ENCODE measurements around the gene OR52A1. TPM values are rescaled to one million over a fixed set of nuclear protein-coding genes. Genes with fewer than 3 reads are reported as not detected.

The OR52A1 gene
- total RNA-seq, 1 experiment from 2014 or later: not detected

- H3K4me1 ChIP-seq (ENCODE audit: control insufficient read depth, insufficient read depth, low read length): no peaks in the 10 kb centered on the region
- ATAC-seq (no peak), DNase-seq (ENCODE audit: low read depth, low spot score) (no peak)
- no peaks in the 10 kb centered on the region for H3K27me3 ChIP-seq (ENCODE audit: control insufficient read depth, insufficient read depth, low read length)
- H3K9me3 ChIP-seq (ENCODE audit: control insufficient read depth, insufficient read depth, low read depth, low read length): no peaks in the 10 kb centered on the region
- no TSS peak for BruUV-seq (replicated peaks)
- H3K36me3 ChIP-seq (ENCODE audit: control insufficient read depth, insufficient read depth, low read length): no peaks in the 10 kb centered on the region
- in situ Hi-C loops (cut with HindIII; ENCODE audit: low pct_unique_long_range_greater_than_20kb, low sequenced_read_pairs): no loop called here
- H3K4me3 ChIP-seq (ENCODE audit: low read depth in 2 of 2, low read length in 2 of 2): no peak overlapping the region
- TF ChIP-seq, protein P1, sequence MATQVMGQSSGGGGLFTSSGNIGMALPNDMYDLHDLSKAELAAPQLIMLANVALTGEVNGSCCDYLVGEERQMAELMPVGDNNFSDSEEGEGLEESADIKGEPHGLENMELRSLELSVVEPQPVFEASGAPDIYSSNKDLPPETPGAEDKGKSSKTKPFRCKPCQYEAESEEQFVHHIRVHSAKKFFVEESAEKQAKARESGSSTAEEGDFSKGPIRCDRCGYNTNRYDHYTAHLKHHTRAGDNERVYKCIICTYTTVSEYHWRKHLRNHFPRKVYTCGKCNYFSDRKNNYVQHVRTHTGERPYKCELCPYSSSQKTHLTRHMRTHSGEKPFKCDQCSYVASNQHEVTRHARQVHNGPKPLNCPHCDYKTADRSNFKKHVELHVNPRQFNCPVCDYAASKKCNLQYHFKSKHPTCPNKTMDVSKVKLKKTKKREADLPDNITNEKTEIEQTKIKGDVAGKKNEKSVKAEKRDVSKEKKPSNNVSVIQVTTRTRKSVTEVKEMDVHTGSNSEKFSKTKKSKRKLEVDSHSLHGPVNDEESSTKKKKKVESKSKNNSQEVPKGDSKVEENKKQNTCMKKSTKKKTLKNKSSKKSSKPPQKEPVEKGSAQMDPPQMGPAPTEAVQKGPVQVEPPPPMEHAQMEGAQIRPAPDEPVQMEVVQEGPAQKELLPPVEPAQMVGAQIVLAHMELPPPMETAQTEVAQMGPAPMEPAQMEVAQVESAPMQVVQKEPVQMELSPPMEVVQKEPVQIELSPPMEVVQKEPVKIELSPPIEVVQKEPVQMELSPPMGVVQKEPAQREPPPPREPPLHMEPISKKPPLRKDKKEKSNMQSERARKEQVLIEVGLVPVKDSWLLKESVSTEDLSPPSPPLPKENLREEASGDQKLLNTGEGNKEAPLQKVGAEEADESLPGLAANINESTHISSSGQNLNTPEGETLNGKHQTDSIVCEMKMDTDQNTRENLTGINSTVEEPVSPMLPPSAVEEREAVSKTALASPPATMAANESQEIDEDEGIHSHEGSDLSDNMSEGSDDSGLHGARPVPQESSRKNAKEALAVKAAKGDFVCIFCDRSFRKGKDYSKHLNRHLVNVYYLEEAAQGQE (IDR thresholded peaks at IDR 0.05; ENCODE audit: insufficient read depth in 1 of 2, low read depth in 2 of 2, low read length in 1 of 2): no peak
- TF ChIP-seq TCF7L2 (IDR thresholded peaks at IDR 0.05; ENCODE audit: low read depth, low read length): no peak
- intact Hi-C loops (cut with micrococcal nuclease; ENCODE audit: unreplicated experiment): no loop called here
- POLR2A ChIA-PET: no interaction called here
- CTCF ChIA-PET: no interaction called here
- H3K27ac ChIP-seq (ENCODE audit: low read length): no peak overlapping the region
Observed at GRCh38 chr11:5188201-5188600, 33.6 kb upstream of the OR52A1 start.

- TF ChIP-seq, protein P1 (IDR thresholded peaks at IDR 0.05; ENCODE audit: insufficient read depth in 1 of 2, low read depth in 2 of 2, low read length in 1 of 2): no peak
- TF ChIP-seq POLR2AphosphoS5 (IDR thresholded peaks at IDR 0.05; ENCODE audit: low read depth, low read length) (no peak), SIN3A (IDR thresholded peaks at IDR 0.05; ENCODE audit: borderline replicate concordance, insufficient read depth, low read depth, low read length) (no peak), TCF7L2 (IDR thresholded peaks at IDR 0.05; ENCODE audit: low read depth, low read length) (no peak)
- TF ChIP-seq, protein P2, sequence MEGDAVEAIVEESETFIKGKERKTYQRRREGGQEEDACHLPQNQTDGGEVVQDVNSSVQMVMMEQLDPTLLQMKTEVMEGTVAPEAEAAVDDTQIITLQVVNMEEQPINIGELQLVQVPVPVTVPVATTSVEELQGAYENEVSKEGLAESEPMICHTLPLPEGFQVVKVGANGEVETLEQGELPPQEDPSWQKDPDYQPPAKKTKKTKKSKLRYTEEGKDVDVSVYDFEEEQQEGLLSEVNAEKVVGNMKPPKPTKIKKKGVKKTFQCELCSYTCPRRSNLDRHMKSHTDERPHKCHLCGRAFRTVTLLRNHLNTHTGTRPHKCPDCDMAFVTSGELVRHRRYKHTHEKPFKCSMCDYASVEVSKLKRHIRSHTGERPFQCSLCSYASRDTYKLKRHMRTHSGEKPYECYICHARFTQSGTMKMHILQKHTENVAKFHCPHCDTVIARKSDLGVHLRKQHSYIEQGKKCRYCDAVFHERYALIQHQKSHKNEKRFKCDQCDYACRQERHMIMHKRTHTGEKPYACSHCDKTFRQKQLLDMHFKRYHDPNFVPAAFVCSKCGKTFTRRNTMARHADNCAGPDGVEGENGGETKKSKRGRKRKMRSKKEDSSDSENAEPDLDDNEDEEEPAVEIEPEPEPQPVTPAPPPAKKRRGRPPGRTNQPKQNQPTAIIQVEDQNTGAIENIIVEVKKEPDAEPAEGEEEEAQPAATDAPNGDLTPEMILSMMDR (IDR thresholded peaks at IDR 0.05): no peak
- ChIA-PET CTCF (no interaction called here), POLR2A (no interaction called here)
- no peak overlapping the region for H3K27ac ChIP-seq (ENCODE audit: low read length)
- intact Hi-C loops (cut with micrococcal nuclease; ENCODE audit: unreplicated experiment): no loop called here
- no peaks in the 10 kb centered on the region for H3K4me1 ChIP-seq (ENCODE audit: control insufficient read depth, insufficient read depth, low read length)
- no TSS peak for BruUV-seq (replicated peaks)
- ATAC-seq (no peak), DNase-seq (ENCODE audit: low read depth, low spot score) (no peak)
- no peaks in the 10 kb centered on the region for H3K9me3 ChIP-seq (ENCODE audit: control insufficient read depth, insufficient read depth, low read depth, low read length)
- no peak overlapping the region for H3K4me3 ChIP-seq (ENCODE audit: low read depth in 2 of 2, low read length in 2 of 2)
- H3K27me3 ChIP-seq (ENCODE audit: control insufficient read depth, insufficient read depth, low read length): no peaks in the 10 kb centered on the region
- no peaks in the 10 kb centered on the region for H3K36me3 ChIP-seq (ENCODE audit: control insufficient read depth, insufficient read depth, low read length)
- in situ Hi-C loops (cut with HindIII; ENCODE audit: low pct_unique_long_range_greater_than_20kb, low sequenced_read_pairs): no loop called here
Observed at GRCh38 chr11:5178046-5178837, 23.7 kb upstream of the OR52A1 start.
